HCT116 (cell line): Measurements from ENCODE around the gene ARPP21.

Experiments used
- EGR1 ChIP-seq: IDR thresholded peaks from 2 replicates; pipeline ENCODE4 v1.6.1; 2012; ENCODE audit warnings: low read depth
- JUND ChIP-seq: IDR thresholded peaks from 2 replicates; pipeline ENCODE4 v1.6.1; 2012
- POLR2A ChIP-seq: IDR thresholded peaks from 2 replicates; pipeline ENCODE4 v1.7.0; 2011; ENCODE audit warnings: borderline replicate concordance; ENCODE audit not compliant: insufficient read depth, insufficient read length; ENCODE audit errors: extremely low read depth
- POLR2AphosphoS5 ChIP-seq: IDR thresholded peaks from 2 replicates; pipeline ENCODE4 v1.6.1; 2011; ENCODE audit warnings: mild to moderate bottlenecking, low read depth, low read length, moderate library complexity
- RAD21 ChIP-seq: IDR thresholded peaks from 2 replicates; pipeline ENCODE4 v1.6.1; 2012; ENCODE audit warnings: low read depth, mild to moderate bottlenecking
- SIN3A ChIP-seq: IDR thresholded peaks from 2 replicates; pipeline ENCODE4 v1.6.1; 2012; ENCODE audit warnings: low read depth
- TCF7L2 ChIP-seq: IDR thresholded peaks from 2 replicates; pipeline ENCODE4 v1.7.0; 2011; ENCODE audit warnings: borderline replicate concordance, inconsistent platforms; ENCODE audit not compliant: insufficient read depth, insufficient read length; ENCODE audit errors: extremely low read depth
- ZNF274 ChIP-seq: fragments of 200-500 bp; sonication (Bioruptor generic); IDR thresholded peaks from 2 replicates; pipeline ENCODE4 v1.6.1; 2014; ENCODE audit warnings: mild to moderate bottlenecking, low read depth, low read length, inconsistent platforms
- TF ChIP-seq, protein P1 (sequence below): IDR thresholded peaks from 2 replicates; pipeline ENCODE4 v1.6.1; 2012
- TF ChIP-seq, protein P2 (sequence below), 3 experiments: fragments of 200-600 bp in 1 of 3; sonication (generic) in 1 of 3; IDR thresholded peaks in 2 of 3; conservative IDR thresholded peaks in 1 of 3; 2 replicates each; pipeline ENCODE4 v1.5.1; 2012 to 2017; ENCODE audit warnings: low read depth in 2 of 3, low read length in 2 of 3, antibody characterized with exemption in 1 of 3, borderline replicate concordance in 1 of 3, control low read depth in 1 of 3, mild to moderate bottlenecking in 1 of 3, mixed read lengths in 1 of 3, mixed run types in 1 of 3, moderate library complexity in 1 of 3; ENCODE audit not compliant: insufficient read depth in 1 of 3
- TF ChIP-seq, protein P3 (sequence below): IDR thresholded peaks from 2 replicates; pipeline ENCODE4 v1.6.1; 2012

DNA sequence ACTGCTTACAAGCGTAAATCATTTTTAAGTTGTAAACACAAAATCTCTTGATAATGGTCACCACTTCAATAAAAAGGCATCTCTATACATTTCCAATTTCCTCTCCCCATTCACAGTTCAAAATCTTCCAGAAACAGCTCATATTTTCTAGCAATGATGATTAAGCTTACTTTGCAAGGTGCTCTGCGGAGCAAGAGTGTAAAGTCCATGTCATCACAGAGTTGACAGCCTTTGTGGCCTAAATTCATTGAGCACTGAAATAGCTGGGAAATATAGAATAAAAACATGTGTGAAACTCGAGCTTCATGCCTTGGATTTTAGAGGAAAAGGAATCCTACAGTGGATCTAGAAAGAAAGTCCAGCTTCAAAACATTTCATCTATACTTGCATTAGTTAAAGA is 41.8 kb upstream of the ARPP21 start:
- TF ChIP-seq, protein P1, sequence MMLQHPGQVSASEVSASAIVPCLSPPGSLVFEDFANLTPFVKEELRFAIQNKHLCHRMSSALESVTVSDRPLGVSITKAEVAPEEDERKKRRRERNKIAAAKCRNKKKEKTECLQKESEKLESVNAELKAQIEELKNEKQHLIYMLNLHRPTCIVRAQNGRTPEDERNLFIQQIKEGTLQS = no peak
- TF ChIP-seq, protein P2, sequence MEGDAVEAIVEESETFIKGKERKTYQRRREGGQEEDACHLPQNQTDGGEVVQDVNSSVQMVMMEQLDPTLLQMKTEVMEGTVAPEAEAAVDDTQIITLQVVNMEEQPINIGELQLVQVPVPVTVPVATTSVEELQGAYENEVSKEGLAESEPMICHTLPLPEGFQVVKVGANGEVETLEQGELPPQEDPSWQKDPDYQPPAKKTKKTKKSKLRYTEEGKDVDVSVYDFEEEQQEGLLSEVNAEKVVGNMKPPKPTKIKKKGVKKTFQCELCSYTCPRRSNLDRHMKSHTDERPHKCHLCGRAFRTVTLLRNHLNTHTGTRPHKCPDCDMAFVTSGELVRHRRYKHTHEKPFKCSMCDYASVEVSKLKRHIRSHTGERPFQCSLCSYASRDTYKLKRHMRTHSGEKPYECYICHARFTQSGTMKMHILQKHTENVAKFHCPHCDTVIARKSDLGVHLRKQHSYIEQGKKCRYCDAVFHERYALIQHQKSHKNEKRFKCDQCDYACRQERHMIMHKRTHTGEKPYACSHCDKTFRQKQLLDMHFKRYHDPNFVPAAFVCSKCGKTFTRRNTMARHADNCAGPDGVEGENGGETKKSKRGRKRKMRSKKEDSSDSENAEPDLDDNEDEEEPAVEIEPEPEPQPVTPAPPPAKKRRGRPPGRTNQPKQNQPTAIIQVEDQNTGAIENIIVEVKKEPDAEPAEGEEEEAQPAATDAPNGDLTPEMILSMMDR (IDR thresholded peaks at IDR 0.05 in 2 of 3, conservative IDR thresholded peaks at IDR 0.05 in 1 of 3; ENCODE audit: borderline replicate concordance in 1 of 3, insufficient read depth in 1 of 3, low read depth in 2 of 3, low read length in 2 of 3) = no peak
- TF ChIP-seq POLR2A (no peak), EGR1 (no peak), JUND (no peak), TCF7L2 (no peak), SIN3A (no peak), ZNF274 (no peak), POLR2AphosphoS5 (no peak), RAD21 (no peak)
- TF ChIP-seq, protein P3, sequence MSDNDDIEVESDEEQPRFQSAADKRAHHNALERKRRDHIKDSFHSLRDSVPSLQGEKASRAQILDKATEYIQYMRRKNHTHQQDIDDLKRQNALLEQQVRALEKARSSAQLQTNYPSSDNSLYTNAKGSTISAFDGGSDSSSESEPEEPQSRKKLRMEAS = no peak
